Measurements from ENCODE around the gene NEK6. TPM values are rescaled to one million over a fixed set of nuclear protein-coding genes. Genes with fewer than 3 reads are reported as not detected.

The NEK6 gene
- total RNA-seq, 1 donor from 2014 or later: 115 TPM

DNA sequence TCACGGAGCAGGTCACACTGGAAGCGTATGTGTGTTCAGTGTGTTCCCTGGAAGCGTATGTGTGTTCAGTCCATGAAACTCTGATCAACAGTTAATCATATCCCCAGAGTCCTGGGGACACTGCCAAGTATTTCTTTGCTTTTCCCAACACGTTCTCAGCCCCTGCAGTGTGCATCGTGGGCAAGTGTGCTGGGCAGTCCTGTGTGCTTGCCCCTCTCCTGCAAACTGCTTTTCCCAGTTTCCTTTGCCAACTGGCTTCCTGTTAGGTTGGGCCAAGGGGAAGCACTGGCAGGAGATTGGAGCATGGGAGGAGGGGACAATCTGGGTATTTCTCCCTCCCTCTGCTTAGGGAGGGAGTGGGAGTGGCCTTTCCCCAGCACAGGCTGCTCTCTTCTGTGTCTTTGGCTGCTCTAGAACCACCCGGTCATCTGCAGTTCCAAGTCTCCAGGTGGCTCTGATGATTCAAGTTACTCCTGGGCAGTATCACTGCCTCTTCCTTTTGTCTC lies 36.8 kb upstream of the NEK6 start:
- H3K9me3 Mint-ChIP-seq (ENCODE audit: unreplicated experiment): no peaks in the 10 kb centered on the region
- peaks cover 6% of the 10 kb centered on the region for H3K4me1 Mint-ChIP-seq (ENCODE audit: unreplicated experiment)
- TF ChIP-seq, protein P1, sequence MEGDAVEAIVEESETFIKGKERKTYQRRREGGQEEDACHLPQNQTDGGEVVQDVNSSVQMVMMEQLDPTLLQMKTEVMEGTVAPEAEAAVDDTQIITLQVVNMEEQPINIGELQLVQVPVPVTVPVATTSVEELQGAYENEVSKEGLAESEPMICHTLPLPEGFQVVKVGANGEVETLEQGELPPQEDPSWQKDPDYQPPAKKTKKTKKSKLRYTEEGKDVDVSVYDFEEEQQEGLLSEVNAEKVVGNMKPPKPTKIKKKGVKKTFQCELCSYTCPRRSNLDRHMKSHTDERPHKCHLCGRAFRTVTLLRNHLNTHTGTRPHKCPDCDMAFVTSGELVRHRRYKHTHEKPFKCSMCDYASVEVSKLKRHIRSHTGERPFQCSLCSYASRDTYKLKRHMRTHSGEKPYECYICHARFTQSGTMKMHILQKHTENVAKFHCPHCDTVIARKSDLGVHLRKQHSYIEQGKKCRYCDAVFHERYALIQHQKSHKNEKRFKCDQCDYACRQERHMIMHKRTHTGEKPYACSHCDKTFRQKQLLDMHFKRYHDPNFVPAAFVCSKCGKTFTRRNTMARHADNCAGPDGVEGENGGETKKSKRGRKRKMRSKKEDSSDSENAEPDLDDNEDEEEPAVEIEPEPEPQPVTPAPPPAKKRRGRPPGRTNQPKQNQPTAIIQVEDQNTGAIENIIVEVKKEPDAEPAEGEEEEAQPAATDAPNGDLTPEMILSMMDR (IDR thresholded peaks at IDR 0.05): no peak
- H3K27me3 Mint-ChIP-seq (ENCODE audit: unreplicated experiment): peaks cover 10% of the 10 kb centered on the region
- no peak for DNase-seq (ENCODE audit: extremely low spot score, unreplicated experiment)
- no peaks in the 10 kb centered on the region for H3K36me3 Mint-ChIP-seq (ENCODE audit: unreplicated experiment)
- H3K27ac Mint-ChIP-seq (ENCODE audit: unreplicated experiment): no peak overlapping the region
- no peak overlapping the region for H3K4me3 Mint-ChIP-seq (ENCODE audit: unreplicated experiment)

DNA sequence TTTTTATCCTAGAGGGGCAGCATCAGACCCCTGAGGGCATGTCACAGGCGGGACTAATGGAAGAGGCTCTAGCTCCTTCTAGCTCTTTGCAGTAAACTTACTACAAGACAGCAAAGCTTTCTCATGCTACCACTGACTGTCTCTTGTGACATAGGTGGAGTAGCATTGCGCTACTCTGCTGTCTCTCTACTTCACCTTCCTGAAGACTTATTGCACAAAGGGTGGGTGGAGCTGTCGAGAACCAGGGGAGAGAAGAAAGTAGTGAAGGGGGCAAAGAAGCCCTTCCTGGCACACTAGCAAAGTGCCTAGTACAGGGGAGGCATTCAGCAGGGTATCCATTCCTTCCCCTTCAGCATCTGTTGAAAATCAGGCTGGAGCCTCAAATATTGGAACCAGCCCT lies 36.1 kb upstream of the NEK6 start:
- no peak overlapping the region for H3K27ac Mint-ChIP-seq (ENCODE audit: unreplicated experiment)
- peaks cover 16% of the 10 kb centered on the region for H3K27me3 Mint-ChIP-seq (ENCODE audit: unreplicated experiment)
- H3K9me3 Mint-ChIP-seq (ENCODE audit: unreplicated experiment): no peaks in the 10 kb centered on the region
- H3K4me3 Mint-ChIP-seq (ENCODE audit: unreplicated experiment): no peak overlapping the region
- TF ChIP-seq, protein P1 (IDR thresholded peaks at IDR 0.05): no peak
- peaks cover 6% of the 10 kb centered on the region for H3K4me1 Mint-ChIP-seq (ENCODE audit: unreplicated experiment)
- no peak for DNase-seq (ENCODE audit: extremely low spot score, unreplicated experiment)
- no peaks in the 10 kb centered on the region for H3K36me3 Mint-ChIP-seq (ENCODE audit: unreplicated experiment)

DNA sequence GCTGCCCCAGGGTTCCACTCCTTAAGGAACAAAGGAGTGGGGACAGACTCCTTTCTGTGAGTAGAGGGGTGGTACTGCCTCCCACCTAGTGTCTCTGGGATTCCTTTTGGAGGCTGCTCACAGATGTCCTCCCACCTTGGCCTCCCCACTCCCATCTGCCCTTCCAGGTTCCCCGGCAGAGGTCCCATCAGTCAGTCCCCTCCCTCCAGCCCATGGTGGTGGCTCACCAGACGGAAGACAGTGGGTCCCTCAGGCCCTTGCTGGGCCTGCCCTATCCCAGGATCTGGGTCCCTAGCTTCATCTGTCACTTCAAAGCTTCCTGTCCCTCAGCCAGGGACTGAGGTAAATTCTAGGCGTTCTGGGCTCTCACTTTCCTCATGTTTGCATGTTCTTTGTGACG lies 35.6 kb upstream of the NEK6 start:
- no peak for DNase-seq (ENCODE audit: extremely low spot score, unreplicated experiment)
- Mint-ChIP-seq H3K4me1 (ENCODE audit: unreplicated experiment) (peaks cover 6% of the 10 kb centered on the region), H3K9me3 (ENCODE audit: unreplicated experiment) (no peaks in the 10 kb centered on the region), H3K27ac (ENCODE audit: unreplicated experiment) (no peak overlapping the region), H3K4me3 (ENCODE audit: unreplicated experiment) (no peak overlapping the region), H3K27me3 (ENCODE audit: unreplicated experiment) (peaks cover 16% of the 10 kb centered on the region), H3K36me3 (ENCODE audit: unreplicated experiment) (no peaks in the 10 kb centered on the region)
- TF ChIP-seq, protein P1 (IDR thresholded peaks at IDR 0.05): no peak

DNA sequence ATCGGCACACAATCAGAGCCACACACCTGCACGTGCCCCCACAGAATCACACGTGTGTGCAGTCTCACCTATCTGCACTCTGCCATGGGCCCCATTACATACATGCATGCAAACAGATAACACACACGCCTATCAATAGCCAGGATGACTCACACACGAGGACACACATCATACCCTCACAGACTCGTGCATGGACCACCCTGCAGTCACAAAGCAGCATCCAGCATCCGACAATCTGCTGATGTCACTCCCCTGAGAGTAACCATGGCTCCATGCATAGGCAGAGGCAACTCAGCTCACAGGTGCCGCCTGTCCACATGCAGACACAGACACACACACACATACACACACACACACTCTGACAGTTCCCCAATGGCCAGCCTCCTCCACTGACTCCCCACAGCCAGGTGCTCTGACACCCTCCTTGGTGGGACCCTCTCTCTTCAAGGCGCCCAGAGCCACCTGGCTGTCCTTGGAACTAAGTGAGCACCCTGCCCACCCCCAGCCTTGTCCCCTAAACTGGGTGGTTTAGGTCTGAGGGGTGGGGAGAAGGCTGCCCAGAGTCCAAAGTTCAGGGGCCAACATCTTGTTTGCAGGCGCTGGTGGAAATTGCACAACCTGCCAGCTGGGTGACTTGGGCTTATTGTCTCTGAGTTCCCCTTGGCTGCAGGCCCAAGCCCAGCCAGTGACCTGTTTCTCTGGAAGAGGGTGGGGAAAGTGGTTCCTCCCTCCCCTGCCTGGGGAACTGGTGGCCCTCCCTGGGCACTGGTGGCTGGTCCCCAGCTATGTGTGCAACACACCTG lies 34.6 kb upstream of the NEK6 start:
- Mint-ChIP-seq H3K27ac (ENCODE audit: unreplicated experiment) (no peak overlapping the region), H3K27me3 (ENCODE audit: unreplicated experiment) (peaks cover 16% of the 10 kb centered on the region), H3K9me3 (ENCODE audit: unreplicated experiment) (no peaks in the 10 kb centered on the region), H3K4me3 (ENCODE audit: unreplicated experiment) (no peak overlapping the region), H3K36me3 (ENCODE audit: unreplicated experiment) (no peaks in the 10 kb centered on the region), H3K4me1 (ENCODE audit: unreplicated experiment) (peaks cover 6% of the 10 kb centered on the region)
- no peak for DNase-seq (ENCODE audit: extremely low spot score, unreplicated experiment)
- TF ChIP-seq, protein P1 (IDR thresholded peaks at IDR 0.05): no peak

DNA sequence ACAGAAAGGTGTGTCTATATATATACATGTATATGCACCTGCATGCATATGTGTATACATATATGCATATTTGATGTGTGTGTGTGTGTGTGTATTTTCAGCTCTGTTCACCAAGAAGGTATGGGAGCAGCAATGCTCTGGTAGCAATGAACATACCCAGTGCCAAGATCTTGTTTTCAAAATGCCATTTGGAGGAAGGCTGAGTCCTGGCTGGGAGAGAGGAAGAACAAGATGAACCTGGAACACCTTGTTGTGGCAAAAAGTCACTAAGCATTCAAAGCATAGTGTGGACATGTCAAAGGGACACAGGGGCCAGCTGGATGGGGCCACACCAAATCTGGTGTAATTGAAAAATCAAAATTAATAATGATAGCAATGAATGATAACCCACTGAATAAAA lies 31.8 kb upstream of the NEK6 start:
- Mint-ChIP-seq H3K4me1 (ENCODE audit: unreplicated experiment) (no peaks in the 10 kb centered on the region), H3K4me3 (ENCODE audit: unreplicated experiment) (no peak overlapping the region), H3K27ac (ENCODE audit: unreplicated experiment) (no peak overlapping the region), H3K27me3 (ENCODE audit: unreplicated experiment) (peaks cover 16% of the 10 kb centered on the region), H3K36me3 (ENCODE audit: unreplicated experiment) (no peaks in the 10 kb centered on the region), H3K9me3 (ENCODE audit: unreplicated experiment) (no peaks in the 10 kb centered on the region)
- TF ChIP-seq, protein P1 (IDR thresholded peaks at IDR 0.05): no peak
- DNase-seq (ENCODE audit: extremely low spot score, unreplicated experiment): no peak

Data from osteocyte (in vitro differentiated cells).